K562 (cell line): ENCODE measurements around the gene HOXB3. TPM values are rescaled to one million over a fixed set of nuclear protein-coding genes. Genes with fewer than 3 reads are reported as not detected.

Experiments used
- BACH1 ChIP-seq: fragments of 200-800 bp; sonication (Bioruptor generic); IDR thresholded peaks from 2 replicates; pipeline ENCODE4 v1.6.1; 2016; ENCODE audit warnings: missing genetic modification characterization, missing compliant biosample characterization
- BHLHE40 ChIP-seq: IDR thresholded peaks from 2 replicates; pipeline ENCODE4 v1.6.1; 2011; ENCODE audit warnings: low read length, improper control_type of control experiment
- CBX3 ChIP-seq, 2 experiments: IDR thresholded peaks; 1 replicate in 1 of 2; 2 replicates in 1 of 2; pipeline ENCODE4 v1.6.1; 2012; ENCODE audit warnings: inconsistent platforms in 2 of 2, low read length in 2 of 2, borderline replicate concordance in 1 of 2, control low read depth in 1 of 2
- CREM ChIP-seq: IDR thresholded peaks from 2 replicates; pipeline ENCODE4 v1.6.1; 2014; ENCODE audit warnings: antibody characterized with exemption, low read depth
- DMBX1 ChIP-seq: fragments of 250-450 bp; sonication (Bioruptor Pico); IDR thresholded peaks from 2 replicates; pipeline ENCODE4 v1.8.0; 2022; ENCODE audit warnings: inconsistent platforms, mild to moderate bottlenecking, moderate library complexity, borderline replicate concordance
- HDAC8 ChIP-seq: fragments of 450-650 bp; IDR thresholded peaks from 2 replicates; pipeline ENCODE4 v1.6.1; 2016; ENCODE audit warnings: mild to moderate bottlenecking, missing genetic modification characterization, moderate library complexity, missing compliant biosample characterization
- MAZ ChIP-seq, 2 experiments: fragments of 450-650 bp in 1 of 2; sonication (generic) in 1 of 2; formaldehyde crosslinking; IDR thresholded peaks in 1 of 2; conservative IDR thresholded peaks in 1 of 2; 2 replicates each; pipeline versions ENCODE4 v1.4.0 to v1.5.0; 2020; ENCODE audit warnings: mild to moderate bottlenecking in 1 of 2, missing genetic modification reagents in 1 of 2
- RFX5 ChIP-seq: IDR thresholded peaks from 2 replicates; pipeline ENCODE4 v1.6.1; 2011; ENCODE audit warnings: low read depth, mild to moderate bottlenecking, improper control_type of control experiment, low read length
- SPI1 ChIP-seq: IDR thresholded peaks from 2 replicates; pipeline ENCODE4 v1.6.1; 2011; ENCODE audit warnings: low read depth, low read length, control low read depth, borderline replicate concordance
- YY1 ChIP-seq, 3 experiments: IDR thresholded peaks; 2 replicates each; pipeline ENCODE4 v1.6.1; 2011; ENCODE audit warnings: low read length in 2 of 3, mild to moderate bottlenecking in 2 of 3, moderate library complexity in 2 of 3, borderline replicate concordance in 1 of 3, control low read depth in 1 of 3, low read depth in 1 of 3; ENCODE audit not compliant: insufficient read depth in 3 of 3, insufficient replicate concordance in 2 of 3, control insufficient read depth in 1 of 3, insufficient read length in 1 of 3; ENCODE audit errors: extremely low read depth in 1 of 3
- ZFX ChIP-seq: sonication (generic); formaldehyde crosslinking; IDR thresholded peaks from 2 replicates; pipeline ENCODE4 v1.8.0; 2022; ENCODE audit warnings: mild to moderate bottlenecking, missing genetic modification reagents, moderate library complexity
- polyA plus RNA-seq, 8 experiments: library from polyadenylated mRNA; depleted of rRNA in 4 of 8; stranded (reverse) in 5 of 8; unstranded in 3 of 8; fragments of >200 nt; fragmentation: Nextera tagmentation in 2 of 8; fragmentation: Illumina TruSeq in 1 of 8; extraction: Ambion mirVana in 2 of 8; extraction: Trizol in 1 of 8; gene quantifications; 2 replicates each; pipeline versions ENCODE4 v1.2.1 to v1.2.3, GENCODE V29; 2011 to 2014; ENCODE audit warnings: inconsistent platforms in 1 of 8, missing spikeins in 1 of 8
- total RNA-seq, 7 experiments: library from RNA; depleted of rRNA in 6 of 7; stranded (reverse); fragments of >200 nt in 6 of 7; fragmentation: Illumina TruSeq in 2 of 7; extraction: Trizol in 2 of 7; gene quantifications; 2 replicates each; pipeline versions ENCODE4 v1.2.1 to v1.2.3, GENCODE V29; 2011 to 2021; ENCODE audit warnings: low replicate concordance in 1 of 7
- TF ChIP-seq, protein P1 (sequence below), 2 experiments: fragments of 450-650 bp in 1 of 2; sonication (generic) in 1 of 2; formaldehyde crosslinking in 1 of 2; IDR thresholded peaks; 2 replicates each; pipeline versions ENCODE4 v1.7.1 to v1.9.0; 2016 to 2022; ENCODE audit warnings: inconsistent platforms in 1 of 2, mild to moderate bottlenecking in 1 of 2, missing genetic modification reagents in 1 of 2
- TF ChIP-seq, protein P2 (sequence below): fragments of 450-650 bp; IDR thresholded peaks from 2 replicates; pipeline ENCODE4 v1.6.1; 2018; ENCODE audit not compliant: partially characterized antibody

The HOXB3 gene
- total and polyA plus RNA-seq, 9 of the 15 experiments (the other 6 are each of a cell fraction or from before 2014, with no cell fraction given) = 2.4 to 41.3 (median 20.2) TPM

DNA sequence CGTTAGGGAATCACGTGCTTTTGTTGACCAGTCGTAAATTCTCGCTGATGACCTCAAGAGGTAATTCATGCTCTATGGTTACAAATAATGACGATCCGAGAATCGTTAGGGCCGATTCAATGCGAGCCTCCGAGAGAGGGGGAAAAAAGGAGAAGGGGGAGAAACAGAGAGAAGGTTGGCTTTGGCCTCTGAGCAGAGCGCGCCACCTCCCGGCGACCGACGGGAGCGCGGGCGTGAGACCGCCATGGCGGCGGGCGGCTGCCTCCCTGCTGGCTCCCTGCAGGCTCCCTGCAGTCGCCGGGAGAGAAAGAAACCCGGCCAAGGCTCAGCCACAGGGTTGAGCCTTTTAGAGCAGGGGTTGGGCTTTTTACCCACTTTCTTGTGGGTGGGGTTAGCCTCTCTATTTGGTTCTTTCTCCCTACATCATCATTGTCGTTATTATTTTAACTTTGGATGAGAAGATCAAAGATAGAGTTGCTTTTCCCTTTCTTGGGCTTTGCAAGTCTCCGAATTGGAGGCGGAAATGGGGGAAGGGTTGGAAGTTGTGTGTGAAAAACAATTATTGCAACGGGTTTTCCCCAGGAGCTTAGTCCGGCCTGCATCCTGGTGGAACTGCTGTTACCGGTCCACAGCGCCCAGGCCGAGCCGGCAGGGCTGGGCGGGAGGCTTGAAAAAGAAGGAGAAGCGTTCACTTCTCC, 3.9 kb upstream of the HOXB3 start (continued):
- TF ChIP-seq, protein P1, sequence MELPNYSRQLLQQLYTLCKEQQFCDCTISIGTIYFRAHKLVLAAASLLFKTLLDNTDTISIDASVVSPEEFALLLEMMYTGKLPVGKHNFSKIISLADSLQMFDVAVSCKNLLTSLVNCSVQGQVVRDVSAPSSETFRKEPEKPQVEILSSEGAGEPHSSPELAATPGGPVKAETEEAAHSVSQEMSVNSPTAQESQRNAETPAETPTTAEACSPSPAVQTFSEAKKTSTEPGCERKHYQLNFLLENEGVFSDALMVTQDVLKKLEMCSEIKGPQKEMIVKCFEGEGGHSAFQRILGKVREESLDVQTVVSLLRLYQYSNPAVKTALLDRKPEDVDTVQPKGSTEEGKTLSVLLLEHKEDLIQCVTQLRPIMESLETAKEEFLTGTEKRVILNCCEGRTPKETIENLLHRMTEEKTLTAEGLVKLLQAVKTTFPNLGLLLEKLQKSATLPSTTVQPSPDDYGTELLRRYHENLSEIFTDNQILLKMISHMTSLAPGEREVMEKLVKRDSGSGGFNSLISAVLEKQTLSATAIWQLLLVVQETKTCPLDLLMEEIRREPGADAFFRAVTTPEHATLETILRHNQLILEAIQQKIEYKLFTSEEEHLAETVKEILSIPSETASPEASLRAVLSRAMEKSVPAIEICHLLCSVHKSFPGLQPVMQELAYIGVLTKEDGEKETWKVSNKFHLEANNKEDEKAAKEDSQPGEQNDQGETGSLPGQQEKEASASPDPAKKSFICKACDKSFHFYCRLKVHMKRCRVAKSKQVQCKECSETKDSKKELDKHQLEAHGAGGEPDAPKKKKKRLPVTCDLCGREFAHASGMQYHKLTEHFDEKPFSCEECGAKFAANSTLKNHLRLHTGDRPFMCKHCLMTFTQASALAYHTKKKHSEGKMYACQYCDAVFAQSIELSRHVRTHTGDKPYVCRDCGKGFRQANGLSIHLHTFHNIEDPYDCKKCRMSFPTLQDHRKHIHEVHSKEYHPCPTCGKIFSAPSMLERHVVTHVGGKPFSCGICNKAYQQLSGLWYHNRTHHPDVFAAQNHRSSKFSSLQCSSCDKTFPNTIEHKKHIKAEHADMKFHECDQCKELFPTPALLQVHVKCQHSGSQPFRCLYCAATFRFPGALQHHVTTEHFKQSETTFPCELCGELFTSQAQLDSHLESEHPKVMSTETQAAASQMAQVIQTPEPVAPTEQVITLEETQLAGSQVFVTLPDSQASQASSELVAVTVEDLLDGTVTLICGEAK (IDR thresholded peaks at IDR 0.05) = no peak
- TF ChIP-seq, protein P1 (CRISPR knock-in tag; IDR thresholded peaks at IDR 0.05) = no peak
- TF ChIP-seq SPI1 = peak; percentile 76
- TF ChIP-seq ZFX (CRISPR knock-in tag) = peak; percentile 20; the same call in 1 of the 2 replicates
- TF ChIP-seq, protein P2, sequence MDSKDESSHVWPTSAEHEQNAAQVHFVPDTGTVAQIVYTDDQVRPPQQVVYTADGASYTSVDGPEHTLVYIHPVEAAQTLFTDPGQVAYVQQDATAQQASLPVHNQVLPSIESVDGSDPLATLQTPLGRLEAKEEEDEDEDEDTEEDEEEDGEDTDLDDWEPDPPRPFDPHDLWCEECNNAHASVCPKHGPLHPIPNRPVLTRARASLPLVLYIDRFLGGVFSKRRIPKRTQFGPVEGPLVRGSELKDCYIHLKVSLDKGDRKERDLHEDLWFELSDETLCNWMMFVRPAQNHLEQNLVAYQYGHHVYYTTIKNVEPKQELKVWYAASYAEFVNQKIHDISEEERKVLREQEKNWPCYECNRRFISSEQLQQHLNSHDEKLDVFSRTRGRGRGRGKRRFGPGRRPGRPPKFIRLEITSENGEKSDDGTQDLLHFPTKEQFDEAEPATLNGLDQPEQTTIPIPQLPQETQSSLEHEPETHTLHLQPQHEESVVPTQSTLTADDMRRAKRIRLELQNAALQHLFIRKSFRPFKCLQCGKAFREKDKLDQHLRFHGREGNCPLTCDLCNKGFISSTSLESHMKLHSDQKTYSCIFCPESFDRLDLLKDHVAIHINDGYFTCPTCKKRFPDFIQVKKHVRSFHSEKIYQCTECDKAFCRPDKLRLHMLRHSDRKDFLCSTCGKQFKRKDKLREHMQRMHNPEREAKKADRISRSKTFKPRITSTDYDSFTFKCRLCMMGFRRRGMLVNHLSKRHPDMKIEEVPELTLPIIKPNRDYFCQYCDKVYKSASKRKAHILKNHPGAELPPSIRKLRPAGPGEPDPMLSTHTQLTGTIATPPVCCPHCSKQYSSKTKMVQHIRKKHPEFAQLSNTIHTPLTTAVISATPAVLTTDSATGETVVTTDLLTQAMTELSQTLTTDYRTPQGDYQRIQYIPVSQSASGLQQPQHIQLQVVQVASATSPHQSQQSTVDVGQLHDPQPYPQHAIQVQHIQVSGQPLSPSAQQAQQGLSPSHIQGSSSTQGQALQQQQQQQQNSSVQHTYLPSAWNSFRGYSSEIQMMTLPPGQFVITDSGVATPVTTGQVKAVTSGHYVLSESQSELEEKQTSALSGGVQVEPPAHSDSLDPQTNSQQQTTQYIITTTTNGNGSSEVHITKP = peak; percentile 65
- TF ChIP-seq YY1 (IDR thresholded peaks at IDR 0.05; ENCODE audit: borderline replicate concordance in 1 of 3, control insufficient read depth in 1 of 3, extremely low read depth in 1 of 3, insufficient read depth in 3 of 3, insufficient read length in 1 of 3, insufficient replicate concordance in 2 of 3, low read depth in 1 of 3, low read length in 2 of 3) = peak; percentile 52 to 96 (median 92)
- no peak for TF ChIP-seq HDAC8 (tag)
- TF ChIP-seq BACH1 = no peak
- peak; percentile 40; the same call in 1 of the 2 replicates for TF ChIP-seq BHLHE40
- peak; percentile 49; the same call in 1 of the 2 replicates for TF ChIP-seq CREM
- TF ChIP-seq MAZ (CRISPR knock-in tag; conservative IDR thresholded peaks at IDR 0.05 in 1 of 2, IDR thresholded peaks at IDR 0.05 in 1 of 2) = peak in 1 of 2 experiments; percentile 80; a peak in 2 of 4 replicates
- TF ChIP-seq RFX5 = no peak
- no peak for TF ChIP-seq DMBX1 (CRISPR knock-in tag)
- TF ChIP-seq CBX3 (IDR thresholded peaks at IDR 0.05; ENCODE audit: borderline replicate concordance in 1 of 2, low read length in 2 of 2) = peak in 1 of 2 experiments; percentile 59; a peak in 1 of 3 replicates
